Neuronal stem cell (in vitro differentiated cells): ENCODE results near the gene PTPRT.
A peak's percentile ranks its signal among the peaks of the same experiment; 100 is the strongest.

Experiments
- DNase-seq: peaks from one replicate; pipeline ENCODE4 v3.0.0-alpha.2; 2013; ENCODE audit warnings: low spot score
- H2AFZ ChIP-seq: one replicate; pipeline ENCODE4 v1.6.1; 2013; ENCODE audit warnings: mild to moderate bottlenecking, low read length, inconsistent platforms
- H2AK5ac ChIP-seq: 2 replicates; pipeline ENCODE4 v1.6.1; 2013; ENCODE audit warnings: low read depth, mild to moderate bottlenecking, inconsistent platforms, low read length, moderate library complexity, mixed read lengths
- H2BK120ac ChIP-seq: 2 replicates; pipeline ENCODE4 v1.6.1; 2013; ENCODE audit warnings: low read depth, mild to moderate bottlenecking, inconsistent platforms, low read length, moderate library complexity, mixed read lengths
- H2BK12ac ChIP-seq: one replicate; pipeline ENCODE4 v1.6.1; 2013; ENCODE audit warnings: low read length, inconsistent platforms
- H2BK15ac ChIP-seq: 2 replicates; pipeline ENCODE4 v1.6.1; 2013; ENCODE audit warnings: mild to moderate bottlenecking, low read length, inconsistent platforms, mixed read lengths
- H2BK5ac ChIP-seq: one replicate; pipeline ENCODE4 v1.6.1; 2013; ENCODE audit warnings: inconsistent platforms, mild to moderate bottlenecking, low read length, moderate library complexity
- H3K14ac ChIP-seq: one replicate; pipeline ENCODE4 v1.6.1; 2013; ENCODE audit warnings: low read length, inconsistent platforms
- H3K18ac ChIP-seq: 2 replicates; pipeline ENCODE4 v1.6.1; 2013; ENCODE audit warnings: low read length, inconsistent platforms
- H3K23ac ChIP-seq: 2 replicates; pipeline ENCODE4 v1.6.1; 2013; ENCODE audit warnings: low read depth, mild to moderate bottlenecking, mixed read lengths, low read length, inconsistent platforms; ENCODE audit not compliant: poor library complexity
- H3K27ac ChIP-seq: replicated peaks from 3 replicates; pipeline ENCODE4 v1.5.1; 2013; ENCODE audit warnings: low read length, inconsistent platforms
- H3K27me3 ChIP-seq, 3 experiments: 2 replicates each; pipeline ENCODE4 v1.6.1; 2013; ENCODE audit warnings: low read length in 3 of 3, mild to moderate bottlenecking in 2 of 3, inconsistent platforms in 1 of 3, low read depth in 1 of 3, mixed read lengths in 1 of 3, moderate library complexity in 1 of 3; ENCODE audit not compliant: control insufficient read depth in 3 of 3, insufficient read depth in 3 of 3
- H3K36me3 ChIP-seq, 2 donors: replicated peaks in 1 of 2; 2 replicates each; pipeline ENCODE4 v1.6.1; 2013; ENCODE audit warnings: low read length in 2 of 2; ENCODE audit not compliant: control insufficient read depth in 2 of 2, insufficient read depth in 2 of 2
- H3K4ac ChIP-seq: 2 replicates; pipeline ENCODE4 v1.6.1; 2013; ENCODE audit warnings: inconsistent platforms, mild to moderate bottlenecking, low read length, moderate library complexity
- H3K4me1 ChIP-seq, 2 donors: 1 replicate in 1 of 2; 2 replicates in 1 of 2; pipeline ENCODE4 v1.6.1; 2013; ENCODE audit warnings: low read length in 2 of 2, low read depth in 1 of 2; ENCODE audit not compliant: control insufficient read depth in 2 of 2, insufficient read depth in 1 of 2
- H3K4me2 ChIP-seq: one replicate; pipeline ENCODE4 v1.6.1; 2013; ENCODE audit warnings: mild to moderate bottlenecking, low read length, inconsistent platforms; ENCODE audit not compliant: insufficient read depth, poor library complexity, severe bottlenecking
- H3K4me3 ChIP-seq, 2 donors: 2 replicates each; pipeline ENCODE4 v1.5.1; 2013; ENCODE audit warnings: low read length in 2 of 2, mild to moderate bottlenecking in 2 of 2, inconsistent platforms in 1 of 2, moderate library complexity in 1 of 2
- H3K79me1 ChIP-seq: one replicate; pipeline ENCODE4 v1.6.1; 2013; ENCODE audit warnings: low read depth, mild to moderate bottlenecking, inconsistent platforms, low read length, moderate library complexity
- H3K9ac ChIP-seq: one replicate; pipeline ENCODE4 v1.6.1; 2013; ENCODE audit warnings: mild to moderate bottlenecking, low read depth, low read length, inconsistent platforms; ENCODE audit not compliant: poor library complexity
- H3K9me3 ChIP-seq, 2 donors: replicated peaks in 1 of 2; 2 replicates each; pipeline versions ENCODE3 to v1.6.1; 2013; ENCODE audit warnings: low read length in 2 of 2, mild to moderate bottlenecking in 2 of 2, inconsistent platforms in 1 of 2, low read depth in 1 of 2, mixed read lengths in 1 of 2, moderate library complexity in 1 of 2; ENCODE audit not compliant: control insufficient read depth in 2 of 2, insufficient read depth in 1 of 2
- H4K8ac ChIP-seq: one replicate; pipeline ENCODE4 v1.6.1; 2013; ENCODE audit warnings: low read depth, mild to moderate bottlenecking, inconsistent platforms, low read length, moderate library complexity
- H4K91ac ChIP-seq: one replicate; pipeline ENCODE4 v1.6.1; 2013; ENCODE audit warnings: low read length, low read depth, mild to moderate bottlenecking, inconsistent platforms; ENCODE audit not compliant: poor library complexity
- WGBS, 2 donors: extraction: QIAGEN DNeasy Blood & Tissue Kit; methylation state at CpG; one replicate each; pipeline ENCODE4 v1.1.7; 2013; ENCODE audit warnings: missing lambda C conversion rate in 2 of 2, mixed read lengths in 1 of 2; ENCODE audit not compliant: insufficient read length in 2 of 2, insufficient replicate concordance in 1 of 2; ENCODE audit errors: extremely low coverage in 2 of 2; 5-methylcytosine and 5-hydroxymethylcytosine counted together

PTPRT gene

DNA sequence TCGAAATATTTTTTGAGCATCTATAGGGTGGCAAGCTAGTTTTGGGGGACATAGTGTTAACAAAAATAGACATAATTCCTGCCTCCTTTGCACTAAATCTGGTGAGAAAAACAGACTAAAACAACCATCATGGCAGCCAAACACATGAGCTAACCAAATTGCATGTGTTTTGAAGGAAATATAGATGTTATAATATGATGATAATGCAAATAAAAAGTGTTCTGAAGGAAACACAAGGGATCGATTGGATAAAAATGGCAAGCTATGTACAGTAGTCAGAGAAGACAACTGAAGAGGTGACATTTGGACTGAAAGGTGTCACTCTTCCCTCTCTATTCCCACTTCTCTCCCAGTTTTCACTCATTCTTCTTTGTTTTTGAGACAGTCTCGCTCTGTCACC lies 706.9 kb downstream of the PTPRT start:
- no peaks in the 10 kb centered on the region for H3K79me1 ChIP-seq
- no peak overlapping the region for H2AFZ ChIP-seq
- no peak overlapping the region for H2BK120ac ChIP-seq
- no peaks in the 10 kb centered on the region for H3K27me3 ChIP-seq
- 100% methylated on average over 1 of the region's 3 CpGs; no CpG with 5 or more reads in 1 of the 2 donors for WGBS, 2 donors
- H3K18ac ChIP-seq, result no peak overlapping the region
- H3K4me2 ChIP-seq, result no peak overlapping the region
- no peak for DNase-seq
- H3K4ac ChIP-seq, result no peak overlapping the region
- H2BK15ac ChIP-seq, result no peak overlapping the region
- no peaks in the 10 kb centered on the region for H3K9me3 ChIP-seq
- H3K4me1 ChIP-seq, result no peaks in the 10 kb centered on the region
- H3K23ac ChIP-seq, result no peak overlapping the region
- no peak overlapping the region for H2BK5ac ChIP-seq
- no peaks in the 10 kb centered on the region for H3K36me3 ChIP-seq
- H2BK12ac ChIP-seq, result no peak overlapping the region
- H3K9ac ChIP-seq, result no peak overlapping the region
- no peak overlapping the region for H3K14ac ChIP-seq
- H3K27ac ChIP-seq, result no peak overlapping the region
- no peak overlapping the region for H4K8ac ChIP-seq
- no peak overlapping the region for H3K4me3 ChIP-seq
- H2AK5ac ChIP-seq, result no peak overlapping the region
- H4K91ac ChIP-seq, result no peak overlapping the region

DNA sequence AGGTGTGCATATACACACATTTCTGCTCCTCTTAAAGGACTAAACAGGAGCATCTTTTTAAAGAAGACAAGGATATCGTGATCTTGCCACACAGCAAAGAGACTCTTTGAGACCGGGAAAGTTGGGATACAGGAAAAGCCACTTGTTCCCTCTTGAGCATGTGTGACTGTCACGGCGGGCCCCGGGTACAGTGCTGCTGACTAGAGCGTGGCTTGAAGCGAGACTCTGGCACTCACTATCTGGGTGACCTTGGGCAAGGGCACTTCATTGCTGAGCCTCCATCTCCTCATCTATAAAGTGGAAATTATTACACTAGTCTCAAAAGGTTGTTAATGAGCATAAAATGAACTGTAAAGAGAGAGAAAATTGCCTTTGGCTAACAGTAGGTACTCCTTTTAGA lies 713.9 kb downstream of the PTPRT start:
- H2AK5ac ChIP-seq, result no peak overlapping the region
- no peaks in the 10 kb centered on the region for H3K36me3 ChIP-seq
- WGBS, 2 donors, result no CpG with 5 or more reads among the region's 7 CpGs
- H2BK12ac ChIP-seq, result no peak overlapping the region
- H3K4me1 ChIP-seq, result no peaks in the 10 kb centered on the region
- no peak overlapping the region for H2BK120ac ChIP-seq
- no peak overlapping the region for H2AFZ ChIP-seq
- H4K91ac ChIP-seq, result no peak overlapping the region
- H3K18ac ChIP-seq, result no peak overlapping the region
- H3K79me1 ChIP-seq, result no peaks in the 10 kb centered on the region
- H4K8ac ChIP-seq, result no peak overlapping the region
- no peaks in the 10 kb centered on the region for H3K27me3 ChIP-seq
- H2BK15ac ChIP-seq, result no peak overlapping the region
- H3K4me2 ChIP-seq, result no peak overlapping the region
- H3K4me3 ChIP-seq, result no peak overlapping the region
- H3K23ac ChIP-seq, result no peak overlapping the region
- no peak for DNase-seq
- H3K9ac ChIP-seq, result no peak overlapping the region
- H3K14ac ChIP-seq, result no peak overlapping the region
- no peaks in the 10 kb centered on the region for H3K9me3 ChIP-seq
- no peak overlapping the region for H2BK5ac ChIP-seq
- no peak overlapping the region for H3K4ac ChIP-seq
- H3K27ac ChIP-seq, result no peak overlapping the region

DNA sequence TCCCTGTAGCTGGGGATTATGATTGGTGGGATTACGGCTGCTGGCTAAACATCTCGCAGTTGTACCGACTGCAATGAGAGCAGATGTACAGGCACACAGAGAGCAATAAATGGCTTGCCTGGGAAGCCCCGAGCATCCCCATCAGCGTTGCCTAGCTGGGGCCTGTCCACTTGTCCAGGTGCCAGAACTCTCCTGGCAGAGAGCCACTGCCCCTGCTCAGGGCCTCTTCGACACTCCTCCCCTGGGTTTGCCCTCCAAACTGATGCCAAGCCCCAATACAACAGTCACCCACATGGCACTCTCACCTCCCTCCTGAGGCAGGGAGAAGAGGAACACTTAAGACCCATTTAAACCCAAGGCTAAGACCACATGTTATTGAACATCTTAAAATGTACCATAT lies 715.1 kb downstream of the PTPRT start:
- DNase-seq, result no peak
- H3K4ac ChIP-seq, result no peak overlapping the region
- H3K23ac ChIP-seq, result no peak overlapping the region
- H4K8ac ChIP-seq, result no peak overlapping the region
- H3K36me3 ChIP-seq, result no peaks in the 10 kb centered on the region
- H3K18ac ChIP-seq, result peak overlapping the region; percentile 2
- H4K91ac ChIP-seq, result no peak overlapping the region
- H2AK5ac ChIP-seq, result no peak overlapping the region
- H3K4me1 ChIP-seq, result no peaks in the 10 kb centered on the region
- no peaks in the 10 kb centered on the region for H3K79me1 ChIP-seq
- no peak overlapping the region for H3K4me3 ChIP-seq
- H3K9ac ChIP-seq, result no peak overlapping the region
- H3K9me3 ChIP-seq, result no peaks in the 10 kb centered on the region
- no peak overlapping the region for H2BK12ac ChIP-seq
- no peak overlapping the region for H2AFZ ChIP-seq
- no peak overlapping the region for H2BK15ac ChIP-seq
- H2BK120ac ChIP-seq, result no peak overlapping the region
- no peak overlapping the region for H3K27ac ChIP-seq
- H2BK5ac ChIP-seq, result no peak overlapping the region
- no peak overlapping the region for H3K4me2 ChIP-seq
- WGBS, 2 donors, result no CpG with 5 or more reads among the region's 6 CpGs
- H3K14ac ChIP-seq, result no peak overlapping the region
- H3K27me3 ChIP-seq, result no peaks in the 10 kb centered on the region

DNA sequence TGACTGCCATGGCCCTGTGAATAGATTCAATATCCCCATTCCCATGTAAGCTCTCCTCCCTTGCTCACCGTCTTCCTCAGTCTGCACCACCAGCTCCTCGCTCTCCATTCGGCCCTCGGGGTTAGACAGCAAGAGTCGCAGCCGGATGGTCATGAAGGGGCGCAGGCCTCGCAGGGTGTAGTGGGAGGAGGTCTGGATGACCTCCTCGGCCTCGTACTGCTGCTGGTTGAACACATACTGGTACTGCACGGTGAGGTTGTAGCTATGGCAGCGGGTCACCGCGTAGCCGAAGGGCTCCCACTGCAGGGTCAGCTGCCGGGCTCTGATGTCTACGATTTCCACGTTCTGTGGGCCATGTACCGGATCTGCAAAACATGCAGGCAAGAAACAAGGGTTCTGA lies 717.5 kb downstream of the PTPRT start:
- Histone ChIP-seq H3K36me3 (no peaks in the 10 kb centered on the region), H3K9ac (no peak overlapping the region), H2BK12ac (no peak overlapping the region), H3K4me1 (no peaks in the 10 kb centered on the region), H2AFZ (no peak overlapping the region), H3K4me3 (peak overlapping the region in 1 of 2 donors; percentile 17), H3K23ac (no peak overlapping the region), H3K27ac (no peak overlapping the region), H3K9me3 (no peaks in the 10 kb centered on the region), H3K18ac (no peak overlapping the region), H2AK5ac (no peak overlapping the region), H4K91ac (no peak overlapping the region), H2BK120ac (no peak overlapping the region), H2BK15ac (no peak overlapping the region), H3K4me2 (no peak overlapping the region), H3K27me3 (no peaks in the 10 kb centered on the region), H4K8ac (no peak overlapping the region), H3K14ac (peak overlapping the region; percentile 56), H2BK5ac (no peak overlapping the region), H3K4ac (no peak overlapping the region), H3K79me1 (no peaks in the 10 kb centered on the region)
- DNase-seq, result no peak
- WGBS, 2 donors, result no CpG with 5 or more reads among the region's 19 CpGs
